HFF-Myc (cell line): Measurements from ENCODE around the gene TREX2.

Experiments used
- DNase-seq: peaks from one replicate; pipeline ENCODE4 v3.0.0-alpha.2; 2011; ENCODE audit warnings: low read depth; ENCODE audit errors: extremely low read depth
- H3K4me3 ChIP-seq: replicated peaks from 2 replicates; pipeline ENCODE4 v1.5.1; 2011; ENCODE audit warnings: low read depth, mild to moderate bottlenecking, control low read depth, low read length
- CTCF ChIP-seq: IDR thresholded peaks from 2 replicates; pipeline ENCODE4 v1.5.1; 2012; ENCODE audit warnings: mild to moderate bottlenecking, low read depth, low read length, control low read depth; ENCODE audit errors: missing control alignments

Gene TREX2

GRCh38 chrX:153485396-153486080 lies 39.7 kb upstream of the TREX2 start:
- no peak for DNase-seq
- TF ChIP-seq CTCF: no peak
- H3K4me3 ChIP-seq: no peak overlapping the region

DNA sequence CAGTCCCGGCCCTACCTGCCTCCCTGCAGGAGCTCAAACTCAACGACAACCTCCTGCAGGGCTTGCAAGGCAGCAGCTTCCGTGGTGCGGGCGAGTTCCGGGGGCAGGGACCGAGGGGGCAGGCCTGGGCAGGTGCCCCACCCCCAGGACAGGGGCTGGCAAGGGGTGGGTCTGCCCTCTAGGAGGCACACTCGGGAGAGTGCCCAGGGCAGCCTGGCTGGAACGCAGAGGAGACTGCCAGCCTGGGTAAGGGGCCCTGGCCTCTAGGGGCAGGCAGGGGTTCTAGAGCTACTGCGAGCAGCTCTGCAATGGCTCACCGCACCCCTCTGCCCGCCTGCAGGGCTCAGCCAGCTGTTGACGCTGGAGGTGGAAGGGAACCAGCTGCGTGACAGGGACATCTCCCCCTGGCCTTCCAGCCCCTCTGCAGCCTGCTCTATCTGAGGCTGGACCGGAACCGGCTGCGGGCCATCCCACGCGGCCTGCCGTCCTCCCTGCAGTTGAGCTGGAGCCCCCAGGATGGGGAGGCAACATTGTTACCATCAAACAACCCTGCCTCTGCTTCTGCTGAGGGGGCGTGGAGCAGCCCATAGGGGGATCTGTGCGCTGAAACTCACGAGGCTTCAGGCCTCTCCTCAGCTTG lies 36.6 kb upstream of the TREX2 start:
- no peak for TF ChIP-seq CTCF
- DNase-seq: no peak
- H3K4me3 ChIP-seq: no peak overlapping the region

- no peak for DNase-seq
- TF ChIP-seq CTCF: no peak
Observed at GRCh38 chrX:153481043-153481442, 35.2 kb upstream of the TREX2 start.

DNA sequence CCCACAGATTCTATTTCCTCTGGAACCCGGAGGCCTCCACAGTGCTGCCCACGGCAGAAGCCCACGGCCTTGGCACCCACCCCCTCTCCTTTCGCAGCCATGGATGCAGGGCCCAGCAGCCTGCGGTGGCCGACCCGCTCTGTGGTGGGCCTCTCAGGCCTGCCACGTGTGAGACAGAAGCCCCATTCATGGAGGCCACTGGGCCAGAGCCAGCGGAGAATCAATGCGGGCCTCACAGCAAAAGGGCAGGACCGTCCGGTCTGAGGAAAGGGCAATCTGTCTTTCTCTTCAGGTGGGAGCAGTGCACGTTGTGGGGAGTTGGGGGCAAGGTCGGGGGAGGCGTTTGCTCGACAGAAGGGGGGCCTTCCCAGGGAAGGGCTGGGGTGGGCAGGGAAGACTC lies 32.9 kb upstream of the TREX2 start:
- no peak for TF ChIP-seq CTCF
- DNase-seq: no peak
- no peak overlapping the region for H3K4me3 ChIP-seq

More at GRCh38 chrX:153481043-153481442, 35.2 kb upstream of the TREX2 start:
- no peak overlapping the region for H3K4me3 ChIP-seq

- no peak for DNase-seq
- H3K4me3 ChIP-seq: no peak overlapping the region
- no peak for TF ChIP-seq CTCF
Observed at GRCh38 chrX:153477901-153478300, 32.0 kb upstream of the TREX2 start.

DNA sequence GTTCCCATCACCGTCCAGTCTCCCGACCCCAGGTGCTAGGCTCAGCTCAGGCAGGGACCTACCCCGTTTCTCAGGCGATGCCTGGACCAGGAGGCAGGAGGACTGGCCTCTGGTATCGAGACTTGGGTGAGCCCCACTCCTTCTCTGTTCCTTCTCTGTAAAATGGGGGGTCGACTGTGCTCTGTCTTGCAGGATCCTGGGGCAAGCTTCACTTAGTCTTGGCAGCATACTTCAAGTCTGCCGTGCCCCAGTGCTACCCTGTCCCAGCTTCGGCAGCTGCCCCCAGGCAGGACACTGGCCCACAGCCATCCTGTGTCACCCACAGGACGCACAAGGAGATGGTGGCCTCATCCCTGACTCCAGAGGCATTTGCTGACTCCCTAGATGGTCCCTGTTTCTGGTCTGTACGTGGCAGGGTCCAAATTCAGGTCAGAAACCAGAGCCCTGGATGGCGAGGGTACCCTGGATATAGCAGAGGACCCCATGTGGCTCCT lies 31.6 kb upstream of the TREX2 start:
- no peak for TF ChIP-seq CTCF
- DNase-seq: no peak
- H3K4me3 ChIP-seq: no peak overlapping the region
